Nephron progenitor cell (in vitro differentiated cells): Measurements from ENCODE around the gene SLC25A10.

Experiments
- DNase-seq: peaks from one replicate; pipeline ENCODE4 v3.0.0; 2021
- H3K27ac Mint-ChIP-seq: 2 replicates; pipeline ENCODE4 v1.8.0; 2021; ENCODE audit warnings: mild to moderate bottlenecking, moderate library complexity, mixed read lengths
- H3K27me3 Mint-ChIP-seq: 2 replicates; pipeline ENCODE4 v1.8.0; 2021; ENCODE audit warnings: mild to moderate bottlenecking, low read depth, mixed read lengths; ENCODE audit not compliant: poor library complexity
- H3K36me3 Mint-ChIP-seq: 2 replicates; pipeline ENCODE4 v1.8.0; 2021; ENCODE audit warnings: low read depth, mixed read lengths
- H3K4me1 Mint-ChIP-seq: 2 replicates; pipeline ENCODE4 v1.8.0; 2021; ENCODE audit warnings: mixed read lengths
- H3K4me3 Mint-ChIP-seq: 2 replicates; pipeline ENCODE4 v1.8.0; 2021; ENCODE audit warnings: mild to moderate bottlenecking, moderate library complexity, mixed read lengths
- H3K9me3 Mint-ChIP-seq: 2 replicates; pipeline ENCODE4 v1.8.0; 2021; ENCODE audit warnings: mild to moderate bottlenecking, moderate library complexity, mixed read lengths
- TF ChIP-seq, protein P1 (sequence below): fragments of 200-600 bp; sonication (generic); IDR thresholded peaks from 2 replicates; pipeline ENCODE4 v1.5.0; 2021; ENCODE audit warnings: antibody characterized with exemption

SLC25A10 gene

DNA sequence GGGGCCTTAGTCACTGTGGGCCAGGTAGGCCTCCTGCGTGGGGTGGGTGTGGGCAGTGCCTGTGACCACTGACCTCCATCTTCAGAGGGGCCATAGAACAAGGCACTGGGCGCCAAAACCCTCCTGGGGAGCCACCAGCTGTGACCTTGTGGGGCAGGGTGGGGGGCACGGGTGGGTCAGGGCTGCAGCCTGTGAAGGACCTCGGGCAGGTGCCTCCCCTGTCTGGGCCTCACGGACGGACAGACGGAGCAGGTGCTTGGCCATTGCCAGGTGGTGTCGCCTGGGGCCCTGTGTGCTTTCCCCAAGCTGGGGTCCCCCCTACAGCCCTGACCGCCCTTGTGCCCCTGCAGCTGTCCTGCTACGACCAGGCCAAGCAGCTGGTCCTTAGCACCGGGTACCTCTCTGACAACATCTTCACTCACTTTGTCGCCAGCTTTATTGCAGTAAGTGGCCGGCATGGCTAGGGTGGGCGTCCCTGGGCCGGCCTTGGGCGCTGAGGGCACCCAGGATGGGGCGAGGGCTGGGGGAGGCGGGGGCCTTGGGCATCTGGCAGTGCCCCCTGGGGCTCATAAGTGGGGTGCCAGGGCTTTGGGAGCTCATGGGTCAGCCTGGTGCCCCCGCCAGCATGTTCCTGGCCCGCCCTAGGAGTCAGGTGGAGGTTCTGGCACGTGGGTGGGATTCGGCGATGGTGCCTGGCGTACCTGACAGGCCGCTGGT lies 5.1 kb downstream of the SLC25A10 start:
- DNase-seq = no peak
- H3K4me3 Mint-ChIP-seq = no peak overlapping the region
- peaks cover 20% of the 10 kb centered on the region for H3K4me1 Mint-ChIP-seq
- TF ChIP-seq, protein P1, sequence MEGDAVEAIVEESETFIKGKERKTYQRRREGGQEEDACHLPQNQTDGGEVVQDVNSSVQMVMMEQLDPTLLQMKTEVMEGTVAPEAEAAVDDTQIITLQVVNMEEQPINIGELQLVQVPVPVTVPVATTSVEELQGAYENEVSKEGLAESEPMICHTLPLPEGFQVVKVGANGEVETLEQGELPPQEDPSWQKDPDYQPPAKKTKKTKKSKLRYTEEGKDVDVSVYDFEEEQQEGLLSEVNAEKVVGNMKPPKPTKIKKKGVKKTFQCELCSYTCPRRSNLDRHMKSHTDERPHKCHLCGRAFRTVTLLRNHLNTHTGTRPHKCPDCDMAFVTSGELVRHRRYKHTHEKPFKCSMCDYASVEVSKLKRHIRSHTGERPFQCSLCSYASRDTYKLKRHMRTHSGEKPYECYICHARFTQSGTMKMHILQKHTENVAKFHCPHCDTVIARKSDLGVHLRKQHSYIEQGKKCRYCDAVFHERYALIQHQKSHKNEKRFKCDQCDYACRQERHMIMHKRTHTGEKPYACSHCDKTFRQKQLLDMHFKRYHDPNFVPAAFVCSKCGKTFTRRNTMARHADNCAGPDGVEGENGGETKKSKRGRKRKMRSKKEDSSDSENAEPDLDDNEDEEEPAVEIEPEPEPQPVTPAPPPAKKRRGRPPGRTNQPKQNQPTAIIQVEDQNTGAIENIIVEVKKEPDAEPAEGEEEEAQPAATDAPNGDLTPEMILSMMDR = no peak
- H3K9me3 Mint-ChIP-seq = no peaks in the 10 kb centered on the region
- H3K36me3 Mint-ChIP-seq = no peaks in the 10 kb centered on the region
- H3K27me3 Mint-ChIP-seq = peaks cover 4% of the 10 kb centered on the region
- H3K27ac Mint-ChIP-seq = no peak overlapping the region

DNA sequence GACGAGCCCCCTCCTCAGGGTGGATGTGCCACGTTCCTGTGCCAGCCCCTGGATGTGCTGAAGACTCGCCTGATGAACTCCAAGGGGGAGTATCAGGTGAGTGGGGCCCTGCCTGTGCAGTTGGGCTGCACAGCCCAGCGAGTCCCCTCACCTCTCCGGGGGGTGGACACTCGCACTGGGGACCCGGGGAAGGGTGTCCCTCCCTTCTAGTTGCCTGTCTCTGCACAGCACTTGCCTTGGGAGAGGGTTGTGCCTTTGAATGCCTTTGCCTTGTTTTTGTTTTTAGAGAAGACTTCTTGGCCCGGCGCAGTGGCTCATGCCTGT lies 5.6 kb downstream of the SLC25A10 start:
- Mint-ChIP-seq H3K27me3 (peaks cover 2% of the 10 kb centered on the region), H3K36me3 (no peaks in the 10 kb centered on the region), H3K4me3 (no peak overlapping the region), H3K9me3 (no peaks in the 10 kb centered on the region), H3K4me1 (peaks cover 20% of the 10 kb centered on the region), H3K27ac (no peak overlapping the region)
- TF ChIP-seq, protein P1 = no peak
- DNase-seq = no peak

DNA sequence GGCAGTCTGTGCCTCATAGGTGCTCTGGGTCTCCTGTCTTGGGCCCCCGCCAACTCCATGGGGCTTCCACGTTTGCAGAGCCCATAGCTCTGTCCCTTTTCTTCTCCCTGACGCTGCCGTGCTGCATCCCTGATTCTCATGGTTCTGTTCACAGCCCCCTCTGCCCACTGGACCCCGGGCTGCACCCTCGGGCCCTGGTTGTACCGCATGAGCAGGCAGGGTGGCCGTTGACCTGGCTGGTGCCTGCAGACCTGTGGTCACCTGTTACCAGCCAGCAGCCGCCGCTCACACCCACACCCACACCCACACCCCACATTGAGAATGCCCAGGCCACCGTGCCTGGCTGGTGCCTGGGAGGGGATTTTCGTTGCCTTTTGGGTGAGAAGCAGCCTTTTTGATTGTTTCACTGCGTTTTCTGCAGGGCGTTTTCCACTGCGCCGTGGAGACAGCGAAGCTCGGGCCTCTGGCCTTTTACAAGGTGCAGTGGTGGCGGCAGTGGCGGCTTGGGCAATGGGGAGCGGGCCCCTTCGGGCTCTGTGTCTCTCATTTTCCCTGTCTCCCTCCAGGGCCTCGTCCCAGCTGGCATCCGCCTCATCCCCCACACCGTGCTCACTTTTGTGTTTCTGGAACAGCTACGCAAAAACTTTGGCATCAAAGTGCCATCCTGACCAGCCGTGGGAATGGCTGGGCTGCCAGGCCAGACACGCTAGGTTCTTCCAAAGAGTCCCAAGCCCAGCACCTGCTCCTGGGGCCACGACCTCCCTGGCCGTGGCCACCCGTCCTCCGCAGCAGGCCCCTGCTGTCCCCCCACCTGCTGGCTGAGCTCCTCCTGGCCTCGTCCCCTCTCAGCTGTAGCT lies 7.6 kb downstream of the SLC25A10 start:
- DNase-seq = no peak
- H3K9me3 Mint-ChIP-seq = no peaks in the 10 kb centered on the region
- H3K36me3 Mint-ChIP-seq = no peaks in the 10 kb centered on the region

DNA sequence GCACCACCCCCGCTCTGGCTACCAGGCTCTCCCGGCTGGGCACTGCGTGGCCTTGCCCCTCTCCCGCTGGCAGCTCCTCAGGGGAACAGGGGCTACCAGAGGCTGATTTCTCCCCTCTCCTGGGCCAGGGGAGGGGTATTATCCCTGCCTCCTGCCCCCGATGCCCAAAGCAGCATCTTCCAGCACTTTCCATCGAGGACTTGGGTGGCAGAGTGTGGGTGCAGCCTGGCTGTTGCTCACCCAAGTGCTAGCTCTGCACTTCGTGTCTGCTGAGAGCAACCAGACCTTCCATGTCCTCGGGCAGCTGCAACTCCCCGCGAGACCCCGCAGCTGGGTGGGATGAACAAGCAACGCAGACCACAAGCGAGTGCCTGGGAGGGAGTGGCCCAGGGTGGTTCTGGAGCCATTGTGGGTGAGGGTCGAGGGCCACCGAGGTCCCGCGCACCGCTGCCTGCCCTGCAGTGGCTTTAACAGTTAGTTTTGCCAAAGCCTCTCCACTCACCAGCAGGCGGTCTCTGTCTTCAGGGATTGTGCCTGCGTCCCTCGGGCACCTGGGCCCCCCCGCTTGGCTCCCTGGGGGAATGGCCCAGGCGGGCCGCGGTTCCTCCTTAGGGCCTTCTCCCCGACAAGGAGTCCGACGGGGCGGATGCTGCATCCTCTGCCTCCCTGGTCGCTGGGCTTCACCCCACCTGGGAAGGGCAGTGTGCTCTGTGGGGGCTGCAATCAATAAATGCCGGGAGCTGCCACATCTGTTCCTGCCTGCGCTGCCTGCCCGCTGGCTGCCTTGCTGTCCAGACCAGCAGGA lies 8.4 kb downstream of the SLC25A10 start:
- no peak overlapping the region for H3K4me3 Mint-ChIP-seq
- H3K27ac Mint-ChIP-seq = no peak overlapping the region
- DNase-seq = no peak

More for the DNA sequence above, 7.6 kb downstream of the SLC25A10 start:
- H3K27ac Mint-ChIP-seq = no peak overlapping the region
- TF ChIP-seq, protein P1 = no peak
- H3K4me3 Mint-ChIP-seq = no peak overlapping the region
- H3K4me1 Mint-ChIP-seq = peaks cover 17% of the 10 kb centered on the region
- peaks cover 6% of the 10 kb centered on the region for H3K27me3 Mint-ChIP-seq

DNA sequence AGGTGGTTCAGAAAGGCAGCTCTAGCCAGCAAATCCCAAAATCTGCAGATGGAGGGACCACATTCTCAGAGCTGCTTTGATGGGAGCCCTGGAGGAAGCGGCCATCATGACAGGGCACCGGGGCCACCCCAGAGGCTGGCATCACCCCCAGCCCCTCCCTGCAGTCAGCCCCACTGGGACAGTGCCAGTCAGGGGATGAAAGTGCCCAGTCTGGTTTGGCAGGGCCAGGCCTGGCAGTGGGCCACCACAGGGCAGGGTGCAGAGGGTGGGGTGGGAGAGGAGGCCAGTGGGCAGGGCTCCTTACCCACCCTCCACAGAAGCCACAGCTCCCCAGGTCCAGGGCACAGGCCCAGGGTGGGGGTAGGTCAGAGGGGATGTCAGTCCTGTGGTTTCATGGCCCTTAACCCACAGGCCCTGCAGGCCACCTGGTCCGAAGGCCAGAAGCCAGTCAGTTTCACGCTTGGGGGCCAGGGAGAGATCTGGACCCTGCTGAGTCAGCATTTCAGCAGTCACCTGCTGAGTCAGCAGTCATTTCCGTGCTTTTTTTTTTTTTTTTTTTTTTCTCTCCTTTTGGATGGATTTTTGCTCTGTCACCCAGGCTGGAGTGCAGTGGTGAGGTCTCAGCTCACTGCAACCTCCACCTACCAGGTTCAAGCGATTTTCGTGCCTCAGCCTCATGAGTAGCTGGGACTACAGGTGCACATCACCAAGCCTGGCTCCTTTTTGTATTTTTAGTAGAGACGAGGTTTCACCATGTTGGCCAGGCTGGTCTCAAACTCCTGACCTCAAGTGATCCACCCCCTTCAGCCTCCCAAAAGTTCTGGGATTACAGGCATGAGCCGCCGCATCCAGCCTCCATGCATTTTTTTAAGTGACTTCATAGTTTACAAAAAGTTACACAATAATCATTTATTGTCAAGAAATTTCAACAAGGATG lies 10.4 kb downstream of the SLC25A10 start:
- TF ChIP-seq, protein P1 = no peak

More for the DNA sequence above, 8.4 kb downstream of the SLC25A10 start:
- H3K4me1 Mint-ChIP-seq = peaks cover 17% of the 10 kb centered on the region
- H3K27me3 Mint-ChIP-seq = peaks cover 6% of the 10 kb centered on the region
- H3K36me3 Mint-ChIP-seq = no peaks in the 10 kb centered on the region
- H3K9me3 Mint-ChIP-seq = no peaks in the 10 kb centered on the region
- TF ChIP-seq, protein P1 = no peak

More for the DNA sequence above, 10.4 kb downstream of the SLC25A10 start:
- no peaks in the 10 kb centered on the region for H3K9me3 Mint-ChIP-seq
- H3K27ac Mint-ChIP-seq = no peak overlapping the region
- peaks cover 11% of the 10 kb centered on the region for H3K27me3 Mint-ChIP-seq
- H3K36me3 Mint-ChIP-seq = no peaks in the 10 kb centered on the region
- DNase-seq = no peak
- peaks cover 17% of the 10 kb centered on the region for H3K4me1 Mint-ChIP-seq
- H3K4me3 Mint-ChIP-seq = no peak overlapping the region
